Measurements from ENCODE around the gene APAF1. TPM values are rescaled to one million over a fixed set of nuclear protein-coding genes. Genes with fewer than 3 reads are reported as not detected.

APAF1 gene
- total RNA-seq, 4 donors from 2014 or later: 9.1 to 10.9 (median 10.0) TPM

DNA sequence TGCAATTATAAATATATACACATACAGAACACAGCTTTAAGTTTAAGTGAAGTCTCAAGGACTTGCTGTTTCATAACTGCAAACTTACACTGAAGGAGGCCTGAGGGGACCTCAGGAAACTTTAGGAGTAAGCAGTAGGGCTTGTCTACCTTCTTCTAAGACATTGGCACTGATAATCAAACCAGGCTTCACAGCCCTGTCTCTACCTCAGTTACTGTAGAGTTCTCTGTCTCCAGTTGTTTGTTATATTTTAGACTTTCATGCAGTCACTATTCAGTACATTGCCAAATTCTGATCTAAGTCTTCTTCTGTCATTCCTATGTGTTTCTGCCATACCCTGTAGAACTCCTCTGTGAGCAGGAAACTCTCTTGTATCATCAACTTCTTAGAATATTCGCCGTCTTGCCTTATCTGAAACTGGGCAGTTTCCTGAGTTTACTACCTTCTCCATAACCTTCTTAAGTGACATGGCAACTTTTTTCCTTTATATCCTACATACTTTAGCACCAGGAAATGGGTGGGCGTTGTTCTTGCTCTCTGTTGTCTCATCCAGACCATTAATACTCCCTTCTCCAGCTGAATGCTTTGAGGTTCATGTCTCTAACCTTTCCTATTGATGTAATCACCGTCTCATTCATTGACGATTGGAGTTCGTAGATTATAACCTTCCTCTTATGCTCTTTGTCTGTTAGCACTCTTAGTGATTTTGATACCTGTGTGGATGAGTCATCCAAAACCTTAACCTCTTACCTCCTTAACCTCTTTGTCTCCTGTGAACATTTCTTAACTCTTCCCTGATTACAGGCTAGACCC is 11.4 kb downstream of the APAF1 start:
- TF ChIP-seq EP300 (IDR thresholded peaks at IDR 0.05): no peak
- no peak for TF ChIP-seq POLR2AphosphoS5 (IDR thresholded peaks at IDR 0.05)
- no peak for TF ChIP-seq POLR2A (IDR thresholded peaks at IDR 0.05; ENCODE audit: low read depth)
- TF ChIP-seq, protein P1, sequence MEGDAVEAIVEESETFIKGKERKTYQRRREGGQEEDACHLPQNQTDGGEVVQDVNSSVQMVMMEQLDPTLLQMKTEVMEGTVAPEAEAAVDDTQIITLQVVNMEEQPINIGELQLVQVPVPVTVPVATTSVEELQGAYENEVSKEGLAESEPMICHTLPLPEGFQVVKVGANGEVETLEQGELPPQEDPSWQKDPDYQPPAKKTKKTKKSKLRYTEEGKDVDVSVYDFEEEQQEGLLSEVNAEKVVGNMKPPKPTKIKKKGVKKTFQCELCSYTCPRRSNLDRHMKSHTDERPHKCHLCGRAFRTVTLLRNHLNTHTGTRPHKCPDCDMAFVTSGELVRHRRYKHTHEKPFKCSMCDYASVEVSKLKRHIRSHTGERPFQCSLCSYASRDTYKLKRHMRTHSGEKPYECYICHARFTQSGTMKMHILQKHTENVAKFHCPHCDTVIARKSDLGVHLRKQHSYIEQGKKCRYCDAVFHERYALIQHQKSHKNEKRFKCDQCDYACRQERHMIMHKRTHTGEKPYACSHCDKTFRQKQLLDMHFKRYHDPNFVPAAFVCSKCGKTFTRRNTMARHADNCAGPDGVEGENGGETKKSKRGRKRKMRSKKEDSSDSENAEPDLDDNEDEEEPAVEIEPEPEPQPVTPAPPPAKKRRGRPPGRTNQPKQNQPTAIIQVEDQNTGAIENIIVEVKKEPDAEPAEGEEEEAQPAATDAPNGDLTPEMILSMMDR (IDR thresholded peaks at IDR 0.05): no peak
- Histone ChIP-seq H3K4me1 (peaks cover 0 to 5% (median 2%) of the 10 kb centered on the region in 4 donors), H3K36me3 (peaks cover 13 to 66% (median 34%) of the 10 kb centered on the region in 4 donors), H3K27me3 (no peaks in the 10 kb centered on the region), H3K4me3 (no peak overlapping the region), H3K27ac (replicated peaks in 1 of 4) (no peak overlapping the region), H3K9me3 (no peaks in the 10 kb centered on the region)
- WGBS: 89% methylated on average over 6 of the region's 6 CpGs
- intact Hi-C loops (cut with DNase I): no loop called here
- DNase-seq (ENCODE audit: extremely low spot score): no peak

DNA sequence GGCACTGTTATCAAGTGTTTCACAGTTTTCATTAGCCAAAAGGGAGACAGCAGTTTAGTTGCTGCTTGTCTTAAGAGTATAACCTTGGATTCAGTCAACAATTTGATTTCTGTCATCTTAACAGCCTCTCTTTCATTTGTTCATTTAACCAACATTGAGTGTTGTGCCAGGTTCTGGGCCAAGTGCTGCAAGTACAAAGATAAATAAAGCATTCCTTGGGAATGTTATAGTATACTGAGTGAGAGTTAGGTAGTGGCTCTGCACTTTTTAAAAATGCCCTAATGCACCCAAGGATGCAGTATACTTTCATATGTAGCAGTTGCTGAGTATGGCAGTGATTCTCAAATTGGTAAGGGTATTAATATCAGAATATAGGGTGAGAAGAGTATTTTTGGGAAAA is 15.4 kb downstream of the APAF1 start:
- intact Hi-C loops (cut with DNase I): no loop called here
- TF ChIP-seq EP300 (IDR thresholded peaks at IDR 0.05): no peak
- TF ChIP-seq POLR2AphosphoS5 (IDR thresholded peaks at IDR 0.05): no peak
- no peak for TF ChIP-seq POLR2A (IDR thresholded peaks at IDR 0.05; ENCODE audit: low read depth)
- TF ChIP-seq, protein P1 (IDR thresholded peaks at IDR 0.05): no peak
- Histone ChIP-seq H3K4me1 (peaks cover 0 to 5% (median 2%) of the 10 kb centered on the region in 4 donors), H3K27ac (replicated peaks in 1 of 4) (no peak overlapping the region), H3K9me3 (no peaks in the 10 kb centered on the region), H3K4me3 (no peak overlapping the region), H3K27me3 (no peaks in the 10 kb centered on the region), H3K36me3 (peaks cover 20 to 88% (median 54%) of the 10 kb centered on the region in 4 donors)
- no peak for DNase-seq (ENCODE audit: extremely low spot score)

DNA sequence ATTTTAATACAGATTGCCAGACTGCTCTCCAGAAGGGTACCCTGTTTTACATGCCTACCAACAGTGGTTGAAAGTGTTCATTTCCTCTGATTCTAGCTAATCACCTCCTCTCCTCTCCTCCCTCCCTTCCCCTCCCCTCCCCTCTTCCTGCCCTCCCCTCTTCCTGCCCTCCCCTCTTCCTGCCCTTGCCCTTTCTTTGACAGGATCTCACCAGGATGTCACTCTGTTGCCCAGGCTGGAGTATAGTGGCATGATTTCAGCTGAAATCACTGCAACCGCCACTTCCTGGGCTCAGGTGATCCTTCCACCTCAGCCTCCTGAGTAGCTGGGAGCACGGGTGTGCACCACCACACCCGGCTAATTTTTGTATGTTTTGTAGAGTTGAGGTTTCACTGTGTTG is 24.7 kb downstream of the APAF1 start:
- Histone ChIP-seq H3K27ac (replicated peaks in 1 of 4) (no peak overlapping the region), H3K27me3 (no peaks in the 10 kb centered on the region), H3K4me1 (no peaks in the 10 kb centered on the region), H3K36me3 (peaks cover 9 to 73% (median 47%) of the 10 kb centered on the region in 4 donors), H3K4me3 (no peak overlapping the region), H3K9me3 (no peaks in the 10 kb centered on the region)
- TF ChIP-seq POLR2AphosphoS5 (IDR thresholded peaks at IDR 0.05) (no peak), EP300 (IDR thresholded peaks at IDR 0.05) (no peak), POLR2A (IDR thresholded peaks at IDR 0.05; ENCODE audit: low read depth) (no peak)
- TF ChIP-seq, protein P1 (IDR thresholded peaks at IDR 0.05): no peak
- intact Hi-C loops (cut with DNase I): no loop called here
- WGBS: 98% methylated on average over 3 of the region's 3 CpGs
- no peak for DNase-seq (ENCODE audit: extremely low spot score)

DNA sequence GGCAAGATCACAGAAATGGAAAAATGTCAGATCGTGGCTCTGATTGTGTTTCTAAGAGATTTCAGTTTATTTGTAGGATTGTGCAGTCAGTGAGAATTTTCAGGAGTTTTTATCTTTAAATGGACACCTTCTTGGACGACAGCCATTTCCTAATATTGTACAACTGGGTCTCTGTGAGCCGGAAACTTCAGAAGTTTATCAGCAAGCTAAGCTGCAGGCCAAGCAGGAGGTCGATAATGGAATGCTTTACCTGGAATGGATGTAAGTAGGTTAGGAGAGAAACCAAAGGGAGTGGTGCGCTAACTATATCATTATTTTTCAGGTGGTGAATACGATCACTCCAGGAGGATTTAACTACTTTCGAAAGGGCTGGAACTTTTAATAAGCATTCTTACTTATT is 26.4 kb downstream of the APAF1 start:
- 75% methylated on average over 7 of the region's 7 CpGs for WGBS
- Histone ChIP-seq H3K4me3 (no peak overlapping the region), H3K4me1 (no peaks in the 10 kb centered on the region), H3K27me3 (no peaks in the 10 kb centered on the region), H3K9me3 (no peaks in the 10 kb centered on the region), H3K36me3 (peaks cover 0 to 58% (median 38%) of the 10 kb centered on the region in 4 donors), H3K27ac (replicated peaks in 1 of 4) (no peak overlapping the region)
- TF ChIP-seq, protein P1 (IDR thresholded peaks at IDR 0.05): no peak
- TF ChIP-seq POLR2AphosphoS5 (IDR thresholded peaks at IDR 0.05) (no peak), POLR2A (IDR thresholded peaks at IDR 0.05; ENCODE audit: low read depth) (no peak), EP300 (IDR thresholded peaks at IDR 0.05) (no peak)
- no peak for DNase-seq (ENCODE audit: extremely low spot score)
- intact Hi-C loops (cut with DNase I): no loop called here

Measured in esophagus muscularis mucosa (tissue), 4 donors.